CD4-positive, CD25-positive, alpha-beta regulatory T cell (primary cell): Measurements from ENCODE around the gene FBXO34. TPM values are rescaled to one million over a fixed set of nuclear protein-coding genes. Genes with fewer than 3 reads are reported as not detected.
A peak's percentile ranks its signal among the peaks of the same experiment; 100 is the strongest.

ENCODE experiments used
- ATAC-seq, 2 donors: fragments of 150-1000 bp; cut with Tn5 transposase; one replicate each; pipeline ENCODE4 v1.10.0; 2021; ENCODE audit warnings: low read depth in 2 of 2, moderate number of reproducible peaks in 2 of 2, moderate library complexity in 1 of 2
- DNase-seq, 3 donors: peaks; one replicate each; pipeline versions ENCODE4 v3.0.0 to v3.0.0-alpha.2; 2012 to 2022; ENCODE audit warnings: mixed read lengths in 1 of 3
- H3K27ac ChIP-seq: one replicate; pipeline ENCODE4 v1.7.0; 2013; ENCODE audit warnings: mild to moderate bottlenecking, low read length; ENCODE audit not compliant: insufficient read depth, poor library complexity, severe bottlenecking
- H3K27me3 ChIP-seq: one replicate; pipeline ENCODE4 v1.7.0; 2013; ENCODE audit warnings: low read length; ENCODE audit not compliant: control insufficient read depth, insufficient read depth
- H3K36me3 ChIP-seq: one replicate; pipeline ENCODE4 v1.7.0; 2013; ENCODE audit warnings: mild to moderate bottlenecking, low read length, moderate library complexity; ENCODE audit not compliant: control insufficient read depth, insufficient read depth
- H3K4me1 ChIP-seq: 2 replicates; pipeline ENCODE4 v1.7.0; 2013; ENCODE audit warnings: mild to moderate bottlenecking, low read length; ENCODE audit not compliant: insufficient read depth, control insufficient read depth, poor library complexity, severe bottlenecking
- H3K4me3 ChIP-seq: one replicate; pipeline ENCODE4 v1.7.0; 2013; ENCODE audit warnings: low read depth, mild to moderate bottlenecking, low read length, moderate library complexity
- H3K9me3 ChIP-seq, 2 experiments: 1 replicate in 1 of 2; 2 replicates in 1 of 2; pipeline ENCODE4 v1.7.0; 2013; ENCODE audit warnings: low read length in 2 of 2, mild to moderate bottlenecking in 1 of 2, moderate library complexity in 1 of 2; ENCODE audit not compliant: control insufficient read depth in 2 of 2
- H3K27ac Mint-ChIP-seq, 3 donors: one replicate each; pipeline ENCODE4 v1.8.0; 2020 to 2022; ENCODE audit warnings: mild to moderate bottlenecking in 3 of 3, mixed read lengths in 3 of 3, moderate library complexity in 2 of 3
- H3K27me3 Mint-ChIP-seq: one replicate; pipeline ENCODE4 v1.8.0; 2022; ENCODE audit warnings: mild to moderate bottlenecking, mixed read lengths
- H3K36me3 Mint-ChIP-seq: one replicate; pipeline ENCODE4 v1.8.0; 2020; ENCODE audit warnings: mixed read lengths
- H3K4me1 Mint-ChIP-seq, 4 donors: one replicate each; pipeline ENCODE4 v1.8.0; 2020 to 2022; ENCODE audit warnings: mixed read lengths in 4 of 4, mild to moderate bottlenecking in 1 of 4
- H3K4me3 Mint-ChIP-seq, 4 donors: one replicate each; pipeline ENCODE4 v1.8.0; 2020 to 2022; ENCODE audit warnings: mild to moderate bottlenecking in 4 of 4, mixed read lengths in 4 of 4, moderate library complexity in 3 of 4
- H3K9me3 Mint-ChIP-seq, 7 donors: one replicate each; pipeline ENCODE4 v1.8.0; 2020 to 2022; ENCODE audit warnings: mixed read lengths in 7 of 7, mild to moderate bottlenecking in 3 of 7, moderate library complexity in 2 of 7
- polyA plus RNA-seq, 4 donors: library from polyadenylated mRNA; unstranded; fragments of 300-500 nt; fragmentation: Illumina TruSeq; gene quantifications; one replicate each; pipeline ENCODE4 v1.2.3, GENCODE V29; 2021
- total RNA-seq: library from RNA; stranded (reverse); gene quantifications from one replicate; pipeline ENCODE4 v1.2.3, GENCODE V29; 2022

The FBXO34 gene
- total and polyA plus RNA-seq, 5 donors from 2014 or later = 28.8 to 41.6 (median 32.4) TPM

DNA sequence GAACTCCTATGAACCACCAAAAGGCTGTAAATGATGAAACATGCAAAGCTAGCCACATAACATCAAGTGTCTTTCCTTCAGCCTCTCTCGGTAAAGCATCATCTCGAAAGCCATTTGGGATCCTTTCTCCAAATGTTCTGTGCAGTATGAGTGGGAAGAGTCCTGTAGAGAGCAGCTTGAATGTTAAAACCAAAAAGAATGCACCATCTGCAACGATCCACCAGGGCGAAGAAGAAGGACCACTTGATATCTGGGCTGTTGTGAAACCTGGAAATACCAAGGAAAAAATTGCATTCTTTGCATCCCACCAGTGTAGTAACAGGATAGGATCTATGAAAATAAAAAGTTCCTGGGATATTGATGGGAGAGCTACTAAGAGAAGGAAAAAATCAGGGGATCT, 79.2 kb downstream of the FBXO34 start:
- H3K27ac ChIP-seq = no peak overlapping the region
- H3K27me3 Mint-ChIP-seq = no peaks in the 10 kb centered on the region
- H3K4me1 Mint-ChIP-seq = peaks cover 41 to 69% (median 48%) of the 10 kb centered on the region in 4 donors
- peaks cover 15% of the 10 kb centered on the region for H3K36me3 ChIP-seq
- H3K4me3 ChIP-seq = no peak overlapping the region
- no peaks in the 10 kb centered on the region for H3K9me3 ChIP-seq
- H3K27ac Mint-ChIP-seq = peak overlapping the region in 2 of 3 donors; percentile 33 to 81
- no peak for ATAC-seq
- peaks cover 17% of the 10 kb centered on the region for H3K36me3 Mint-ChIP-seq
- H3K4me1 ChIP-seq = peaks cover 24% of the 10 kb centered on the region
- no peak for DNase-seq
- H3K9me3 Mint-ChIP-seq = peaks cover 0 to under 1% (median 0%) of the 10 kb centered on the region in 7 donors
- no peaks in the 10 kb centered on the region for H3K27me3 ChIP-seq
- peak overlapping the region in 1 of 4 donors; percentile 18 for H3K4me3 Mint-ChIP-seq

DNA sequence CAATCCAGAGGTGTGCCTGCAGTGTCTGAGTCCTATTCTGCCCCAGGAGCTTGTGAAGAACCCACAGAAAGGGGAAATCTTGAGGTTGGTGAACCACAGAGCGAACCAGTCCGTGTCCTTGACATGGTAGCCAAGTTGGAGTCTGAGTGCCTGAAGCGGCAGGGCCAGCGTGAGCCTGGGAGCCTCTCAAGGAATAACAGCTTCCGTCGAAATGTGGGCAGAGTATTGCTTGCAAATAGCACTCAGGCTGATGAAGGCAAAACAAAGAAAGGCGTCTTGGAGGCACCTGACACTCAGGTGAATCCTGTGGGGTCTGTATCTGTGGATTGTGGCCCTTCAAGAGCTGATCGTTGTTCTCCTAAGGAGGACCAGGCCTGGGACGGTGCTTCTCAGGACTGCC, 79.9 kb downstream of the FBXO34 start:
- Mint-ChIP-seq H3K36me3 (peaks cover 18% of the 10 kb centered on the region), H3K9me3 (no peaks in the 10 kb centered on the region), H3K27ac (peak overlapping the region in 1 of 3 donors; percentile 9), H3K27me3 (no peaks in the 10 kb centered on the region), H3K4me1 (peaks cover 39 to 62% (median 47%) of the 10 kb centered on the region in 4 donors), H3K4me3 (no peak overlapping the region)
- ATAC-seq (no peak), DNase-seq (no peak)
- Histone ChIP-seq H3K4me1 (peaks cover 24% of the 10 kb centered on the region), H3K9me3 (no peaks in the 10 kb centered on the region), H3K27me3 (no peaks in the 10 kb centered on the region), H3K27ac (no peak overlapping the region), H3K36me3 (peaks cover 15% of the 10 kb centered on the region), H3K4me3 (no peak overlapping the region)

- H3K27ac ChIP-seq = no peak overlapping the region
Measured at GRCh38 chr14:55352201-55352600, 81.0 kb downstream of the FBXO34 start.

DNA sequence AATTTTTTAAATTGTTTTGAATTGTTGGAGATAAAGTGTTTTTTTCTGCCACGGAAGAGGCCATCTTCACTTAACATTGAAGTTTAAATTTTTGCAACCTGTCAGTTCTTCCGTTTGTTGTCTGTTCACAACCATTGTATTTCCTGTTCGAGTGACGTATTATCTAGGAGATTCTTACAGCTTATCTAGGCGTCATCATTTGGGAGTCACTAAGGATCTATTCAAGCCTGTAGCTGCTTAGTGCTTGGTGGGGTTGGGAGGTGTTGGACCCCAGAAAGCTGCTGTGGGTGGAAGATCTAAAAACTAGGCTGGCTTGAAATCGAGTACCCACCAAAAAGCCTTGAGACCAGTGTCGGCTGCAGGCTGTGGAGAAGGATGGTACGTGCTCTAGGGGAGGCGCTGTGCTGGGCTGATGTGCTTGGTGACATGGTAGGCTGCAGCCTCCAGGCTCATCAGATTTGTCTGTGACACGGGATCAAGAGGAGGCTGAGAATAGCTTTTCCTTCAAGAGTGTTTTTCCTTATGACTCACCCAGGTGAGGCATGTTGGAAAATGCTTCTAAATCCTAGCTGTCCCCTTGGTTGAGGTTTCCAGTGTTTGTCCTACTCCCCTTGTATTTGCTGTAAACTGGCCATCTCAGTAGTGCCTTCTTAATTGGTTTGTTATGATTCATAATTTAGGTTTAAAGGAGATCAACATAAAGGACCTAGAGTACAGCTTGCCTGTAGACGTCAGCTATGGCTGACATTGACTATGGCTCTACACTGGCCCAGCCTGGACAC, 82.7 kb downstream of the FBXO34 start:
- H3K4me1 Mint-ChIP-seq = peaks cover 18 to 35% (median 25%) of the 10 kb centered on the region in 4 donors
- H3K27me3 ChIP-seq = no peaks in the 10 kb centered on the region
- H3K4me3 ChIP-seq = peak overlapping the region; percentile 17
- no peaks in the 10 kb centered on the region for H3K9me3 ChIP-seq
- DNase-seq (peak in 2 of 3 donors; percentile 14 to 34), ATAC-seq (no peak)
- H3K27ac Mint-ChIP-seq = peak overlapping the region; percentile 80 to 94 (median 86)
- peaks cover 13% of the 10 kb centered on the region for H3K4me1 ChIP-seq
- H3K9me3 Mint-ChIP-seq = no peaks in the 10 kb centered on the region
- peaks cover 15% of the 10 kb centered on the region for H3K36me3 ChIP-seq
- peak overlapping the region; percentile 50 to 87 (median 68) for H3K4me3 Mint-ChIP-seq
- H3K27ac ChIP-seq = peak overlapping the region; percentile 62
- H3K27me3 Mint-ChIP-seq = no peaks in the 10 kb centered on the region
- peaks cover 17% of the 10 kb centered on the region for H3K36me3 Mint-ChIP-seq

More at GRCh38 chr14:55352201-55352600, 81.0 kb downstream of the FBXO34 start:
- peaks cover 34 to 52% (median 38%) of the 10 kb centered on the region in 4 donors for H3K4me1 Mint-ChIP-seq
- no peak for ATAC-seq
- H3K9me3 ChIP-seq = no peaks in the 10 kb centered on the region
- no peaks in the 10 kb centered on the region for H3K27me3 Mint-ChIP-seq
- H3K4me3 Mint-ChIP-seq = no peak overlapping the region
- peak overlapping the region in 2 of 3 donors; percentile 68 to 80 for H3K27ac Mint-ChIP-seq
- no peaks in the 10 kb centered on the region for H3K9me3 Mint-ChIP-seq
- H3K36me3 Mint-ChIP-seq = peaks cover 17% of the 10 kb centered on the region
- peaks cover 17% of the 10 kb centered on the region for H3K4me1 ChIP-seq
- H3K36me3 ChIP-seq = peaks cover 15% of the 10 kb centered on the region
- H3K27me3 ChIP-seq = no peaks in the 10 kb centered on the region
- DNase-seq = no peak
- H3K4me3 ChIP-seq = no peak overlapping the region

- DNase-seq (peak; percentile 46 to 83 (median 74)), ATAC-seq (peak; percentile 91 to 94)
- no peaks in the 10 kb centered on the region for H3K9me3 Mint-ChIP-seq
- H3K36me3 Mint-ChIP-seq = peaks cover 13% of the 10 kb centered on the region
- Histone ChIP-seq H3K27ac (peak overlapping the region; percentile 62), H3K4me1 (peaks cover 8% of the 10 kb centered on the region), H3K36me3 (peaks cover 15% of the 10 kb centered on the region), H3K9me3 (no peaks in the 10 kb centered on the region), H3K4me3 (peak overlapping the region; percentile 17), H3K27me3 (no peaks in the 10 kb centered on the region)
- peaks cover 13 to 29% (median 18%) of the 10 kb centered on the region in 4 donors for H3K4me1 Mint-ChIP-seq
- peak overlapping the region; percentile 50 to 87 (median 72) for H3K4me3 Mint-ChIP-seq
- peak overlapping the region; percentile 11 to 94 (median 86) for H3K27ac Mint-ChIP-seq
- H3K27me3 Mint-ChIP-seq = no peaks in the 10 kb centered on the region
Measured at GRCh38 chr14:55354500-55354899, 83.3 kb downstream of the FBXO34 start.

DNA sequence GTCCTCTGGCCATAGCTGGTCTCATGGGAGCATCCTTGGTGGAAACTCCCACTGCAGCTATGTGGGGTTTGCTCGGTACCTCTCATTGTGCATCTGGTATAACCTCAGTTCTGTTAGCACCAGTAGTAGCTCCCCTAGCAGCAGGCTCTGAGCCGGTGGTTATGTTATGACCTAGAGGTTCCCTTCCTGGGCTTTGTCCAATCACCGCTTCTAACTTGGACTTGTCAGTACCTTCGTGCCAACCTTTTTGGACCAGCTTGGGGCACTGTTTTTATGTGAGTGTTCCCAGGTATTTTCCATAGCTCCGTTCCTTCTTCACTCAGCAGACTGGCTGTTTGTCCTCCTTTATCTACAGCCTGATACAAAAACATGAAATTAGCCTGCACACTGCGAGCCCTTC, 84.7 kb downstream of the FBXO34 start:
- H3K27ac Mint-ChIP-seq = peak overlapping the region in 2 of 3 donors; percentile 20 to 62
- H3K36me3 Mint-ChIP-seq = peaks cover 7% of the 10 kb centered on the region
- H3K4me3 Mint-ChIP-seq = no peak overlapping the region
- Histone ChIP-seq H3K4me3 (no peak overlapping the region), H3K27ac (no peak overlapping the region), H3K27me3 (no peaks in the 10 kb centered on the region), H3K36me3 (peaks cover 9% of the 10 kb centered on the region), H3K9me3 (no peaks in the 10 kb centered on the region), H3K4me1 (peaks cover 8% of the 10 kb centered on the region)
- ATAC-seq (no peak), DNase-seq (no peak)
- no peaks in the 10 kb centered on the region for H3K27me3 Mint-ChIP-seq
- H3K9me3 Mint-ChIP-seq = no peaks in the 10 kb centered on the region
- H3K4me1 Mint-ChIP-seq = peaks cover 11 to 21% (median 18%) of the 10 kb centered on the region in 4 donors

GRCh38 chr14:55356913-55357312, 85.7 kb downstream of the FBXO34 start:
- Mint-ChIP-seq H3K27ac (no peak overlapping the region), H3K27me3 (no peaks in the 10 kb centered on the region), H3K4me1 (peaks cover 13 to 23% (median 19%) of the 10 kb centered on the region in 4 donors), H3K9me3 (no peaks in the 10 kb centered on the region), H3K36me3 (peaks cover 3% of the 10 kb centered on the region), H3K4me3 (no peak overlapping the region)
- no peaks in the 10 kb centered on the region for H3K9me3 ChIP-seq
- H3K4me3 ChIP-seq = no peak overlapping the region
- H3K4me1 ChIP-seq = peaks cover 8% of the 10 kb centered on the region
- no peaks in the 10 kb centered on the region for H3K36me3 ChIP-seq
- ATAC-seq = no peak
- H3K27ac ChIP-seq = no peak overlapping the region
- no peak for DNase-seq
- H3K27me3 ChIP-seq = no peaks in the 10 kb centered on the region
